ENCODE results near the gene TRIP13.
A peak's percentile ranks its signal among the peaks of the same experiment; 100 is the strongest.
"Not testable (repeated sequence)": the region's sequence is repeated elsewhere in the genome, so short reads cannot be mapped to it uniquely, and the experiment has no call there.

Gene TRIP13

GRCh38 chr5:891837-892393 is 769 bp upstream of the TRIP13 start:
- no peak for DNase-seq (ENCODE audit: low read depth)

DNA sequence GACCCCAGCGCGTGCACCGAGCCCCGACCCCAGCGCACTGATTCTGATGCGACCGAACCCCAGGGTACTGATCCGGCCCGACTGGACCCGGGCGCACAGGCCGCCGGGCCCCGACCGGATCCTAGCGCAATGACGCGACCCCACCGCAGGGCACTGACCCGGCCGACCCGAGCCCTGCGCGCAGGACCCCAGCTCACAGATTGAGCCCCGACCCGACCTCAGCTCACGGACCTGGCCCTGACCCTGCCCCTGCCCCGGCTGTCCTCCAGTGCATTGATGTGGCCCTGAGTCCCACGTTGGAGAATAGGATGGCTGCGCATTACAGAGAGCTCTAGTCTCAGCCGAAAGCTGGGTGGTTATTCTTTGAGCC is 438 bp downstream of the TRIP13 start:
- no peak for DNase-seq (ENCODE audit: low read depth)

- no peak for DNase-seq (ENCODE audit: low read depth)
Observed at GRCh38 chr5:893711-894110, 1.0 kb downstream of the TRIP13 start.

- DNase-seq (ENCODE audit: low read depth) = no peak
Observed at GRCh38 chr5:900781-901180, 8.1 kb downstream of the TRIP13 start.

- DNase-seq (ENCODE audit: low read depth) = no peak
Observed at GRCh38 chr5:902129-902916, 9.6 kb downstream of the TRIP13 start.

DNA sequence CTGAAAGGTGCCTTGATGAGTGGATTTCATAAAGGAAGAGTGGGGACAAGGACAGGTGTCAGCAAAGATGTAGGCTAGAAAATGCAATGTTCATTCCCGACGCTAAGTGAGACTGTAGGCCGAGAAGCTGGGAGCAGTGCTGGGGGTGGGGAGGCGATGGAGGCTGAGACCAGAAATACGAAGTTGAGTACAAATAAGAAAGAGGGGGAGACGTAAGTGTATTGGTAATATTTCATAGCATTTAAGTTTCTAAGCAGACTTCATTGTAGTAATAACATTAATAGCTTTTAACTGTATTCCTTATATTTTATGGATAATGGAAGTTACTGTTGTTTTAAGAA is 11.0 kb downstream of the TRIP13 start:
- DNase-seq (ENCODE audit: low read depth) = no peak

GRCh38 chr5:905139-905642 is 12.5 kb downstream of the TRIP13 start:
- DNase-seq (ENCODE audit: low read depth) = no peak

DNA sequence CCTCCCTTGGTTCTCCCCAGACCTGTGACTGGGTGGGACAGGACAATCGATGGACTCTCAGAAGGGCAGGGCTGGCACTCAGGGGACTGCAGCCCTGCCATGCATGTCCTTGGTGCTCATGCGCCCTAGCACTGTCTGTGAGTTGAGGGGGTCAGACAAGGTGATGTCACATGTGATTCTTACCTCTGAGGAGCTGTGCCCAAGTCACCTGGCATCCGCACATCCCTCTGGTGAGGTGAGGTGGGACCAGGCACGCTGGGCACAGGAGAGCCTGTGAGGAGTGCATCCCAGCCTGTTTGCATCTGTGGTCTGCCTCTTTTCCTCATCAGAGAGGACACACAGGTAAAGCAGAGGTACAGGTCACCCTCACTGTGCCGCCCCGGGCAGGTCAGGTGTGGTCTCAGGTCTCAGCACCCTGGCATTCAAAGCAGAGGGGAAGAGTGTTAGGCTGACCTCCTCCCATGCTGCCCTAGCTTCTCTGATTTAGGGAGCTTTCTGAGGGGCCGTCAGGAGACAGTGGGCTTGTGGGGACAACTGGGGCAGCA is 14.8 kb downstream of the TRIP13 start:
- no peak for DNase-seq (ENCODE audit: low read depth)

- DNase-seq (ENCODE audit: low read depth) = no peak
Observed at GRCh38 chr5:908172-908571, 15.5 kb downstream of the TRIP13 start.

DNA sequence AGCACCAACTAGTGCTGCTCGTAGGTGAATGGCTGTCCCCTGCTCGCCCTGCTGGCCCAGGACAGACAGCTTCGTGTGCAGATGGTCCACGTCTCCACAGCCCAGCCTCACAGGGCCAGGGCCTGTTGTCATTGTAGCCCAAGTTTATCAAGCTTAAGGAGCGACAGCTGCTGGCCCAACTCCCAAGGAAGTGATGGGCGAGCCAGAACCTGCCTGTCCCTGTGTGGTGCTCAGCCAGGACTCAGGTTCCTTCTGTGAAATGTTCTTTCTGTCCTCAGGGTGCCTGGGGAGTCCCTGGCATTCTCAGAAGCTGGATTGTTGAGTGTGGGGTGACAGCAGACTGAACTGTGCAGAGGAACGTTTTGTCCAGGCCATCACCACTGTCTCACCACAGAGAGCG is 16.4 kb downstream of the TRIP13 start:
- DNase-seq (ENCODE audit: low read depth) = no peak

DNA sequence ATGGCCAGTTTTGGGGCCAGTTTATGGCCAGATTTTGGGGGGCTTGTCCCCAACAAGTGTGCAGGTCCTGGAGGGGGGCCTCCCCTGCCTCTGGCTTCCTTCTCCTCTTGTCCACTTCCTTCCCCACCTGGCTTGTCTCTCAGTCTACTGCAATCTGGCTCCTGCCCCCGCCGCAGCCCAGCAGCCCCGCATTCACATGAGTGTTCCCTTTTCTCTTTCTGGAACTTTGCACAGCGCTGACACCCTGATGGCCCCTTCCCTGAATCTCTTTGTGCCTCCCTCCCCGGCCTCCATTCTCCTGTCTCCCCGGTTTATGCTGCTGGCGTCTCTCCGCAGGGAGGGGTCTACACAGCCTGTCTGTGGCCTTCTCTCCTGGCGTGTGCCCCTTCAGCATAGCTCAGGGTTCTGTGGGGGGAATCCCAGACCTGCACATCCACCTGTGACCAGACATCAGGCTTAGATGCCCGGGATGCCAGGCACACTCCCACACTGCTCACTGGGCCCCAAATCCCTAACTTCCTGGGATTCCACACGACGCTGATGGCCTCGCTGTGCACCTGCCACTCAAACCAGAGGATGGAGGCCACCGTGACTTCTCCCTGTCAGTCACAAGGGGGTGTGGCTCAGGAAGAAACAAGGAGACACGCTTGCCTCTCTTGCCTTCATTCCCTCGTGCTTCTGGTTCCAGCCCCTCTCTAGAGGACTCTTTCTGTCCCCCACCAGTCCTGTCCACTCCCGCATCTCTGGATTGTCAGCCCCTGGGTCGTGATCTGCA is 17.5 kb downstream of the TRIP13 start:
- no peak for DNase-seq (ENCODE audit: low read depth)

- DNase-seq (ENCODE audit: low read depth) = no peak
Observed at GRCh38 chr5:910769-911160, 18.1 kb downstream of the TRIP13 start.

GRCh38 chr5:911601-912000 is 18.9 kb downstream of the TRIP13 start:
- DNase-seq (ENCODE audit: low read depth) = no peak

DNA sequence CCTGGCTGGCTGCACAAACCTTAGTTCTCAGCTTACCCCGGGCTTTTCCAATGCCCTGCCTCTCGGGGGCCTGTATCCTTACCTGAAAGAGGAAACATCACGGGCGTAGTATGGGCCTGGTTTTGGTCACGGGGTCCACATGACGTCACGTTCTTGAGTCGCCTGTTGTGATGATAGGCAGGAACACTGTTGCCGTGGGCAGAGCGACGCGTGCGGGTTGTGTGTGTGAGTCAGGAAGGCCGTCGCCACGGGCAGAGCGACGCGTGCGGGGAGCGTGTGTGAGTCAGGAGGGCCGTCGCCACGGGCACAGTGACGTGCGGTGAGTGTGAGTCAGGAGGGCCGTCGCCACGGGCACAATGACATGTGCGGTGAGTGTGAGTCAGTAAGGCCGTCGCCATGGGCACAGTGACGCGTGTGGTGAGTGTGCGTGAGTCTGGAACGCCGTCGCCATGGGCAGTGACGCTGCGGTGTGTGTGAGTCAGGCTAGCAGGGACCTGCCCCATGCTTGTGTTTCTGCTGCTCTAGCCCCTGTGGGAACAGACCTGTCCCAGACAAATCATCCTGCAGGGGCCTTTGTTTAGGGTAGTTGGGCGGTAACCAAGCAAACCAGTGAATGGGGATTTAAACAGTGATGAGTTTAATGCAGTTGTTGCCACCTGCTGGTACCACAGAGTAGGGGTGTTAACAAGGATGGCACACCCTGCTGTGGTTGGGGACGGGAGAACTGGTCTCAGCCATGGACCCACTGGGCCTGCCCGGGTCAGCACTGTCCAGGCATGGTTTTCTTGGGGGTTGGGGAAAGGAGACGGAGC is 19.8 kb downstream of the TRIP13 start:
- peak; percentile 18 for DNase-seq (ENCODE audit: low read depth)

GRCh38 chr5:914174-914573 is 21.5 kb downstream of the TRIP13 start:
- DNase-seq (ENCODE audit: low read depth) = no peak

- no peak for DNase-seq (ENCODE audit: low read depth)
Observed at GRCh38 chr5:914612-915011, 21.9 kb downstream of the TRIP13 start.

DNA sequence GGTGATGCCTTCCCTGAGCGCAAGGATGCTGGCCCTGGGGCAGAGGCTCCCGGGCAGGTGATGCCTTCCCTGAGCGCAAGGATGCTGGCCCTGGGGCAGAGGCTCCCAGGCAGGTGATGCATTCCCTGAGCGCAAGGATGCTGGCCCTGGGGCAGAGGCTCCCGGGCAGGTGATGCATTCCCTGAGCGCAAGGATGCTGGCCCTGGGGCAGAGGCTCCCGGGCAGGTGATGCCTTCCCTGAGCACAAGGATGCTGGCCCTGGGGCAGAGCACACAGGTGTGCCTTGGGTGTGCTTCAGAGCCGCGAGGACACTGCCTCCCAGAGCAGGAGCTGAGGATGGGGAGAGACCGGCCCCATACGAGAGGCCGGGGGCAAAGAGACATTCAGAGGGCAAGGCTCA is 22.7 kb downstream of the TRIP13 start:
- not testable (repeated sequence) for DNase-seq (ENCODE audit: low read depth)

DNA sequence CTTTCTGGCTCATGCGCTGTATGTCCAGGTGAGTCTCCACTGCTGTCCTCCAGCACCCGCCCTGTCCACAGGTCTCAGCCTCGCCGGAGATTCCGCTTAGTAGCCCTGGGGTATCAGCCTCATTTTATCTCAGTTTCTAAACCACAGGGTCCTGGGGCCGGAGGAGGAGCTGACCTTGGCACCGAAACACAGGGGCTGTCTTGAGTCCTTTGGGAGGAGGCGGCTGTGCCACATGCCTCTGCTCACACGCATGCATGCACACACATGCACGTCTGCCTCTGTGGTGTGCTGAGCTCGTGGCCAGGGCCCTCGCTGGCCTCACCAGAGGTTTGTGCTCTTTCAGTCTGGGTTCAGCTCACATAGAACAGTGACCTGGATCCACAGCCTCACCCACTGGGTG is 23.3 kb downstream of the TRIP13 start:
- DNase-seq (ENCODE audit: low read depth) = no peak

DNA sequence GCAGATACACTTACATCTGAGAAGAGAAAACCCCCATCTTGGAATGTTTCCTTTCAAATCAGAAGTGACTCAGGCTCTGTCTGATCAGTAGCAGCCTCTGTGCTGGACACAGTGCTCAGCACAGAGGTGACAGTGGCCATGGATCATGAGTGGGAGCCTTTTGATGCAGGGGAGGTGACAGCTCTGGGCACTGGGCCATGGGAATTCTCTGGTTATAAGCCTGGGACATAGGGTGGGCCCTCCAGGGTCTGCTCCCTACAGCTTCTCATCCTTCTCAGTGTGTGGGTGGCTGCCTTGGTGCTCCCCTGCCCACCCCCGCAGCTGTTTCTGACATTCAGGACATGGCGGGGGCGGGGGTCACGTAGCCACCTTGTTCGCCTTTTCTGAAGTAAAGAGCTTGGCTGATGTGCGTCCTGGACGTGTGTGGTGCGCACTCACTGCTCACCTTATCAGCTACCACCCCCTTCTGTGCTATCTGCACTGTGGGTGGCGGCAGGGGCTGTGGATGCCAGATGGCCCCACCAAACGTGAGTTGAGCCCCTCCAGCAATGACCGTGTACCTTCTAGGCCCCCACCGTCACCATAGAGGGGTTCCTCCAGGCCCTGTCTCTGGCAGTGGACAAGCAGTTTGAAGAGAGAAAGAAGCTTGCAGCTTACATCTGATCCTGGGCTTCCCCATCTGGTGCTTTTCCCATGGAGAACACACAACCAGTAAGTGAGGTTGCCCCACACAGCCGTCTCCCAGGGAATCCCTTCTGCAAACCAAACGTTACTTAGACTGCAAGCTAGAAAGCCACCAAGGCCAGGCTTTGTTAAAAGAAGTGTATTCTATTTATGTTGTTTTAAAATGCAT is 24.0 kb downstream of the TRIP13 start:
- no peak for DNase-seq (ENCODE audit: low read depth)

DNA sequence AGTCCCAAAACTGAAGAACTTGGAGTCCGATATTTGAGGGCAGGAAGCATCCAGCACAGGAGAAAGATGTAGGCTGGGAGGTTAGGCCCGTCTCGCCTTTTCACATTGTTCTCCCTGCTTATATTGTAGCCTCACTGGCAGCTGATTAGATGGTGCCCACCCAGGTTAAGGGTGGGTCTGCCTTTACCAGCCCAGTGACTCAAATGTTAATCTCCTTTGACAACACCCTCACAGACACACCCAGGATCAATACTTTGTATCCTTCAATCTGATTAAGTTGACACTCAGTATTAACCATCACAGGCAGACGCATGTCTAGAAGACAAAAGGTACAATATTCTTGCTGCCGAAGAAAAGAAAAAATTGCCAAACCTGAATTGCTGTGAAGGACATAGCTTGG is 26.0 kb downstream of the TRIP13 start:
- not testable (repeated sequence) for DNase-seq (ENCODE audit: low read depth)

DNA sequence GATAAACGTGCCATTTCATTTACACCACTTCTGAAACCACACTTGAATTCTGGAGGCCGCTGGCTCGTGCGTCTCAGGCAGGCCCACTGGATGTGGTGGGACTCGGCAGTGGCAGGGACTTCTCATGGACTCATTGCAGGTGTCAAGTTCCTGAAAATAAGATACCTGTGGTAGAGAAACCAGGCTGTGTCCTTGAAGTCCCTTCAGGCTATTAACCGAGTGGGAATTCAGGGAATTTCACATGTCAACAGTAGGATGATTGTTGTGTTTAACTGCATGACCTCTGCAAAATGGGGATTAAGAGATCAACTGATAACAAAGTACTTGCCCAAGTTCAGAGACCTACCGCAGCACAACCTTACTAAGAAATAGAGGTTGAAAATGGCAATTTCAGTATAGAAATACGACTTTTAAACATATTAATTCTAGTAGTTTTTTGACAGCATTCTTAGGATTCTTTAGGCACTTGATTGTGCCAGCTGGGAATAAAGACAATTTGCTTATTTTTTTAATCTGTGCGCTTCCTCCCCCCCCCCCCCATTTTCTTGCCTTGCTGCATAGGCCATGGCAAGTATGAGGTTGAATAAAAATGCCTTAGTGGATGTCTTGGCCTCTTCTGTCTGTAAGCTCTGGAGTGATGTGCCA is 26.8 kb downstream of the TRIP13 start:
- DNase-seq (ENCODE audit: low read depth) = no peak

All from activated T-cell treated with anti-CD3 and anti-CD28 coated beads for 1 hour (primary cell).